Lung (tissue), 16 donors: ENCODE measurements around the gene SUCO. TPM values are rescaled to one million over a fixed set of nuclear protein-coding genes. Genes with fewer than 3 reads are reported as not detected.
A peak's percentile ranks its signal among the peaks of the same experiment; 100 is the strongest.

Experiments used
- ATAC-seq: fragments of 200-7000 bp; cut with Tn5 transposase; one replicate; pipeline ENCODE4 v1.9.1; 2020; ENCODE audit warnings: moderate number of reproducible peaks; ENCODE audit not compliant: insufficient read depth, low FRiP score
- DNase-seq, 3 donors: peaks; one replicate each; pipeline ENCODE4 v3.0.0-alpha.2; 2013 to 2017
- H3K27ac ChIP-seq, 2 donors: one replicate each; pipeline ENCODE4 v1.5.1; 2013; ENCODE audit warnings: mild to moderate bottlenecking in 2 of 2, moderate library complexity in 2 of 2, control low read depth in 1 of 2, inconsistent platforms in 1 of 2, low read depth in 1 of 2, low read length in 1 of 2
- H3K27me3 ChIP-seq, 3 donors: one replicate each; pipeline ENCODE4 v1.5.1; 2013; ENCODE audit warnings: low read length in 2 of 3; ENCODE audit not compliant: control insufficient read depth in 3 of 3, insufficient read depth in 3 of 3
- H3K36me3 ChIP-seq, 4 donors: one replicate each; pipeline ENCODE4 v1.5.1; 2013; ENCODE audit warnings: low read length in 4 of 4, mild to moderate bottlenecking in 1 of 4, moderate library complexity in 1 of 4; ENCODE audit not compliant: control insufficient read depth in 4 of 4, insufficient read depth in 4 of 4
- H3K4me1 ChIP-seq, 5 donors: one replicate each; pipeline ENCODE4 v1.5.1; 2013; ENCODE audit warnings: low read length in 5 of 5, mild to moderate bottlenecking in 2 of 5, moderate library complexity in 1 of 5; ENCODE audit not compliant: control insufficient read depth in 5 of 5, insufficient read depth in 5 of 5
- H3K4me3 ChIP-seq: one replicate; pipeline ENCODE4 v1.5.1; 2013; ENCODE audit warnings: mild to moderate bottlenecking, control low read depth, moderate library complexity
- H3K9ac ChIP-seq, 2 donors: one replicate each; pipeline ENCODE4 v1.5.1; 2013; ENCODE audit warnings: low read length in 2 of 2, control low read depth in 1 of 2; ENCODE audit not compliant: insufficient read depth in 1 of 2
- H3K9me3 ChIP-seq, 4 donors: one replicate each; pipeline ENCODE4 v1.5.1; 2013; ENCODE audit warnings: low read length in 3 of 4, mild to moderate bottlenecking in 1 of 4, moderate library complexity in 1 of 4; ENCODE audit not compliant: control insufficient read depth in 4 of 4, insufficient read depth in 3 of 4
- CTCF ChIP-seq: IDR thresholded peaks from 2 replicates; pipeline ENCODE4 v1.5.1; 2012; ENCODE audit warnings: mild to moderate bottlenecking; ENCODE audit errors: control extremely low read depth, extremely low read depth
- WGBS, 2 donors: extraction: QIAGEN DNeasy Blood & Tissue Kit; methylation state at CpG; one replicate each; pipeline ENCODE4 v1.1.7; 2013; 5-methylcytosine and 5-hydroxymethylcytosine counted together
- long read RNA-seq, 5 donors: transcript quantifications; one replicate each; lab custom pipeline, GENCODE V29; 2026
- polyA plus RNA-seq, 2 donors: library from polyadenylated mRNA; stranded (reverse); fragments of 200-250 nt; gene quantifications; one replicate each; pipeline ENCODE4 v1.2.1, GENCODE V29; 2013
- total RNA-seq, 2 donors: library from RNA; depleted of rRNA in 1 of 2; stranded (reverse); fragments of >200 nt in 1 of 2; gene quantifications; one replicate each; pipeline ENCODE4 v1.2.1, GENCODE V29; 2014 to 2021
- donor health status: control.
- donor health status: control.
- donor health status: Bipolar disorder and iron deficiency.
- donor health status: healthy.
- donor health status: DM: yes; HTN: yes; CAD: no.

Gene SUCO
- total RNA-seq, result 10 to 100 TPM; 32.3 to 86.8 TPM
- 10 to 100 TPM; 10.2 to 11.7 TPM for polyA plus RNA-seq
- long read RNA-seq, donor 1, partial matches to known transcripts, result 6 of 9 reads
- long read RNA-seq, donor 1, other reads (novel, unspliced or antisense), result 0 of 9 reads
- long read RNA-seq, donor 2, partial matches to known transcripts, result 0 of 1 reads
- long read RNA-seq, donor 2, other reads (novel, unspliced or antisense), result 0 of 1 reads
- long read RNA-seq, donor 3, partial matches to known transcripts, result 0 of 2 reads
- long read RNA-seq, donor 3, other reads (novel, unspliced or antisense), result 0 of 2 reads
- long read RNA-seq, donor 4, partial matches to known transcripts, result 5 of 7 reads
- long read RNA-seq, donor 4, other reads (novel, unspliced or antisense), result 0 of 7 reads
- long read RNA-seq, donor 5, partial matches to known transcripts, result 13 of 16 reads
- long read RNA-seq, donor 5, other reads (novel, unspliced or antisense), result 0 of 16 reads

GRCh38 chr1:172532700-172533512 is at the start of gene SUCO:
Gene SUCO, plus strand, starts transcription at chr1:172533150. Its CDS starts 286 bp downstream, at chr1:172533436.
- Histone ChIP-seq H3K27me3 (no peaks in the 10 kb centered on the region), H3K9me3 (no peaks in the 10 kb centered on the region), H3K4me3 (peak within 1 kb of the TSS; percentile 78), H3K27ac (peak within 1 kb of the TSS; percentile 98 to 99), H3K9ac (peak within 1 kb of the TSS; percentile 94 to 99), H3K36me3 (no peaks in the 10 kb centered on the region), H3K4me1 (peaks cover 0 to 29% (median 13%) of the 10 kb centered on the region in 5 donors)
- TF ChIP-seq CTCF, result no peak
- DNase-seq, result peak; percentile 100
- peak; percentile 96 for ATAC-seq
- WGBS, 2 donors, result 0% methylated on average over 36 to 74 of the region's 74 CpGs

GRCh38 chr1:172483448-172483847 is 49.5 kb upstream of the SUCO start:
- ATAC-seq (no peak), DNase-seq (no peak)
- Histone ChIP-seq H3K36me3 (no peaks in the 10 kb centered on the region), H3K4me1 (peaks cover 0 to 4% (median 0%) of the 10 kb centered on the region in 5 donors), H3K4me3 (no peak overlapping the region), H3K9ac (no peak overlapping the region), H3K27me3 (no peaks in the 10 kb centered on the region), H3K9me3 (no peaks in the 10 kb centered on the region), H3K27ac (no peak overlapping the region)
- no peak for TF ChIP-seq CTCF

GRCh38 chr1:172484252-172484651 is 48.7 kb upstream of the SUCO start:
- Histone ChIP-seq H3K4me3 (no peak overlapping the region), H3K27ac (no peak overlapping the region), H3K9me3 (no peaks in the 10 kb centered on the region), H3K36me3 (no peaks in the 10 kb centered on the region), H3K9ac (no peak overlapping the region), H3K4me1 (peaks cover 0 to 4% (median 0%) of the 10 kb centered on the region in 5 donors), H3K27me3 (no peaks in the 10 kb centered on the region)
- no peak for TF ChIP-seq CTCF
- ATAC-seq (no peak), DNase-seq (no peak)
